NCI-H1436 (cell line): Measurements from ENCODE around the gene SLC15A1.

Experiments
- DNase-seq: peaks from one replicate; lab custom pipeline; 2025; lab: John Stamatoyannopoulos, UW

SLC15A1 gene, protein sequence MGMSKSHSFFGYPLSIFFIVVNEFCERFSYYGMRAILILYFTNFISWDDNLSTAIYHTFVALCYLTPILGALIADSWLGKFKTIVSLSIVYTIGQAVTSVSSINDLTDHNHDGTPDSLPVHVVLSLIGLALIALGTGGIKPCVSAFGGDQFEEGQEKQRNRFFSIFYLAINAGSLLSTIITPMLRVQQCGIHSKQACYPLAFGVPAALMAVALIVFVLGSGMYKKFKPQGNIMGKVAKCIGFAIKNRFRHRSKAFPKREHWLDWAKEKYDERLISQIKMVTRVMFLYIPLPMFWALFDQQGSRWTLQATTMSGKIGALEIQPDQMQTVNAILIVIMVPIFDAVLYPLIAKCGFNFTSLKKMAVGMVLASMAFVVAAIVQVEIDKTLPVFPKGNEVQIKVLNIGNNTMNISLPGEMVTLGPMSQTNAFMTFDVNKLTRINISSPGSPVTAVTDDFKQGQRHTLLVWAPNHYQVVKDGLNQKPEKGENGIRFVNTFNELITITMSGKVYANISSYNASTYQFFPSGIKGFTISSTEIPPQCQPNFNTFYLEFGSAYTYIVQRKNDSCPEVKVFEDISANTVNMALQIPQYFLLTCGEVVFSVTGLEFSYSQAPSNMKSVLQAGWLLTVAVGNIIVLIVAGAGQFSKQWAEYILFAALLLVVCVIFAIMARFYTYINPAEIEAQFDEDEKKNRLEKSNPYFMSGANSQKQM

DNA sequence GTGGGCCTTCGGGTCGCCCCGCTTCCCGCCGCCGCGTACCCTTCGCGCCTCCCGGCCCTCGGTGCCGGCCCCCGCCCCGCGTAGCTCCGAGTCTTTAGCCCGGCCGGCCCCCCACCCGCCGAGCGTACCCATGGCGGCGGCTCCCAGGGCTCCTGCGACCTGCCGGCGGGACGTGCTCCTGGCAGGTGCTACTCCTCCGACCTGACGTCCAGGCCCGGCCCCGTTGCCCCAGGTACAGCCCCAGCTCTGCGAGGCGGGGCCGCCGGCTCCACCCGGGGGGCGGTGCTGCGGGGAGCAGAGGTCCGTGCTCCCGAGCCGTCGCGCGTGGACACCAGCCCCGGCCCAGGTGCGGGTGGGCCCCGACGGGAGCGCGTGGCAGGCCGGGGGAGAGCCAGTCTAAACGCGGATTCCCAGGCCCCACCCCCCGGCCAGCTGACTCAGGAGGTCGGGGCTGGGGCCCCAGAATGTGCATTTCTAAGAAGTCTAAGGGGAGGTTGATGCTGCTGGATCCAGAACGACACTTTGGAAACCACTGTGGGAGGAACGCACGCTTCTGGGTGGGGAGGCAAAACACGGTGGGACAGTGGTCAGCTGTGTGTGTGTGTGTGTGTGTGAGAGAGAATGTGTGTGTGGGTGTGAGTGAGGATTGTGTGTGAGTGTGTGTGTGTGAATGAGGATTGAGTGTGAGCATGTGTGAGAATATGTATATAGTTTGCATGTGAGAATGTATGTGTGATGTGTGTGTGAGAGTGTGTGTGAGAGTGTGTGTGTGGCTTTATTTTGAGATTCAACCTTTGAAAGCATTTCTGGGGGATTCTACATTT, at the start of gene SLC15A1:
Gene SLC15A1 (minus strand): TSS at position 206 of the 824 bp plus-strand sequence. CDS start 74 bp downstream, at position 132.
- DNase-seq: no peak

DNA sequence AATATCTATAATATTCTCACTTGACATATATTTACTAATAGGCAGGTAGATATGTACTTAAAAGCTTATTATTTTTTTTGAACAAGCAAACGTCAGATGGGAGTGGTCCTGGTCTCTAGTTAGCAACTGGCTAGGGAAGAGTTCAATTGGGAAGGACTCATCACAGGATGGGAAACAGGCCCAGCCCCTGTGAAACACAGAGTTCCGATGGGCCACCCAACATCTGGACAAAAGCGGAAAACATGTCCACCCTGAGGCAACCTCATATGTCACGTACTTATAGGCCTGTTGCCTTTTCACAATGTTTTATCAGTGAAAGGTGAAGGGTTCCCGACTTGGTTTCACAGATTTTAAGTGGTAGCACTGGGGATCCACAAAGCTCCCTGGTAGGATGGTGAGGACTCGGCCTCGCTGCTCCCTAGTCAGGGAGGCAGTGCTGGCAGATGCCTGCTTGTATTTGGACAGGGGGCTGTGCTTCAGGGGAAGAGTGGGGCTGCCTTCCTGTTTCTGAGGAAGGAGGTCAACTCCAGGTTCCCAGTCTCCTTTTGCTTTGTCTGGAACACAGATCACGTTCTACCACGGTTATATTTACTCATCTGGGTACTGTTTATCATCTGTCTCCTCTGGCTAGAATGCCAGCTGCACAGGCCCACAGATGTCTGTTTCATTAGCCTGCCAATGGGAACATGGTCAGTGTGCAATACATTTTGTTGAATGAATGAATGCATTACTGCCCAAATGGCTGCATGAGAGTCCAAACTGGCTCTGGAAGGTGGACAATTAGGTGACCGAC, 49.4 kb upstream of the SLC15A1 start:
- DNase-seq: no peak

DNA sequence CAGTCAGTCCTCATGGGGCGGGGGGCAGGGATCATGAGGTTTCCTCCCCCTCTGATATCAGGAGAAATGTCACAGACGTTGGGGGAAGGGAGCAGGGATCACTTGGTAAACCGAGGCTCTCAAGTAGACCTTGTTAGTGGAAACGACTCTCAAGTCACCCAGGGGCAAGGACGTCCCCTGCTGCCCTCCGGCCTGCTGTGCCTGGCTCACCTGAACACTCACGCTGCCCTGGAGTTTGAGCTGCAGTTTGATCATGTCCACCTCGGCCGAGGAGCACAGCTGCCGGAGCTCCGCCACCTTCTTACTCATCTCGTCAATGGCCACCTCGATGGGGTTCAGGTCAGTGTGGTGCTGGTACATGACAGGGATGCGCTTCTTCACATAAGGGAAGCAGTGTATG, 47.6 kb upstream of the SLC15A1 start:
- DNase-seq: no peak

DNA sequence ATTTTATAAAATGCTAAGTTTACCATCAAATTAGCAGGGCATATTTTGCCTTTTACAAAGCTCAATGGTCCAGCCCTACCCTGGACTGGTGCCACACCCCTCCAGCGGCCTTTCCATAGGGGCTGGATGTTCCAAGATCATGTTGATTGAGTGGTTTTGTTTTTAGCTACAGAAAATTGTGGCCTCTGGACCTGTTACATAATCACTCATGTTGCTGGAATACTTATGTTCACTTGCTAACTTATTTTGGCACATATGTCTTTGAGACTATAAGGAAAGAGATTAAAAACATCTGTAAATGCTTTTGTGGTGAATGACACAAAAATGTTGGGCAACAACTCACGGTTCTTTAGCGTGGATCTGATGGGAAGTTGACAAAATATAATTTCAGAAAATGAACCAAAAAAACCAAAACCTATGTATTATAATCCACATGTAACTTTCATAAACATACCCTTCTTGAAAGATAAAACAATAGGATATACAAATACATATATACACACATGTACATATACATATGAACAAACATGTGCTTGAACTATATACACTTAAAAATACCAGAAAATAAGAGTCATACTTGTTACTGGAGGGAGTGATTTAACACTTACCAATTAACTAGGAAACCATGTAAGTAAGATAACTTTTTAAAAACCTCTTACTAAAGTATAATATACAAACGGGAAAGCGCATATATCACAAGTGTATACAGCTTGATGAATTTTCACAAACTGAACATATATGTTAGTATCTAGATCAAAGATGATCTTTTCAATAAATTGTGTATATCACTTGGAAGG, 46.6 kb upstream of the SLC15A1 start:
- DNase-seq: no peak

DNA sequence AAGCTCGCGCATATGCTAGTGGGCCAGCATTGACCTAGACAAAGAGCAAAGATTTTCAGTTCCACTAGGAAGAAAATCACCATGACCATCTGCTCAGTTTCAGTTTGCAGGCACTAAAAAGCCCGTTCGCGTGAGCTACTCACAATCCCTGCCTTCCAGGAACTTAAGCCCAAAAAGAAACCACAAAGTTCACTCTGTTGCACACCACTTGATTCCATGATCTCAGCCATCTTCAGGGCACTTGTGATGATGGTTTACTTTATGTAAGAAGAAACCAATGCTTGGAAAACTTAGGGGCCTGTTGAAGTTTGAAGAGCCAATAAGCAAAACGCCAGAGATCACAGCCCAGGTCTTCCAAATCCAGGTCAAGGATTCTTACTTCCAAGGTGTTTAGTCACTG, 45.0 kb upstream of the SLC15A1 start:
- DNase-seq: no peak

GRCh38 chr13:98796798-98797197, 44.3 kb upstream of the SLC15A1 start:
- no peak for DNase-seq

DNA sequence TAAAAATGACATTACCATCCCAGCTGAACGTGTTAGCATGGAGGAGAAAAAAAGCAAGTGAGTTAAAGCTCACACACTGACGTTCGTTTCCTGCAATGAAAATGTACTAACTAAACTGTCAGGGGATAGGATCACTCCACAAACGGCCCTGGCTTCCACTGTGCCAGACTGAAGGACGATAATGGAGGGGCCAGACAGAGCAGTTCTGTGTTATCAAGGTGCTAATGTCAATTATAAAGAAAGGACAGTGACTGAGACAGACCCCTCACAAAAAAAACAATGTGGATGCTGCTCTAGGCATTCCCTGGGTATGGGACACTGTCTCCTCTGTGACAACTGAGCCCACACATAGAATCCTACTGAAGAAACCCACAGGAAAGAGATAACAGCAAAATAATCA, 43.7 kb upstream of the SLC15A1 start:
- no peak for DNase-seq

- DNase-seq: no peak
Observed at GRCh38 chr13:98795220-98795619, 42.7 kb upstream of the SLC15A1 start.

DNA sequence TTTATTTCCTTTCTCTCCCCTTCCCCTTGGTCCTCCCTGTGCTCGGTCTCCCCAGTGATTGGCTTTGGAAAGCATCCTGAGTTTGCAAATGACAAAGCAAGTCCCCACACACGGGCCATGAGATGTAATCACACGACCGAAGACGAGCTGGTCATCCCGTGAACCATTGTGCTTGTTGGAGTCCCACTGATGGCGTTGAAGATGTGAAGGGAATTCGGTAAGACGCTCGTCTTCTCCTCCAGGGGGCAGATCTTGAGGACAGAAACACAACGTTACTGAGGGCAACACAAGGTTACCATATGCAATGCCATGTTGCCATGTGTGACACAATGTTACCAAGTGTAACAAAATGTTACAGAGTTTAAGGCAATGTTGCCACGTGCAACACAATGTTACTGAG, 42.0 kb upstream of the SLC15A1 start:
- DNase-seq: no peak

- no peak for DNase-seq
Observed at GRCh38 chr13:98792785-98793495, 40.5 kb upstream of the SLC15A1 start.

DNA sequence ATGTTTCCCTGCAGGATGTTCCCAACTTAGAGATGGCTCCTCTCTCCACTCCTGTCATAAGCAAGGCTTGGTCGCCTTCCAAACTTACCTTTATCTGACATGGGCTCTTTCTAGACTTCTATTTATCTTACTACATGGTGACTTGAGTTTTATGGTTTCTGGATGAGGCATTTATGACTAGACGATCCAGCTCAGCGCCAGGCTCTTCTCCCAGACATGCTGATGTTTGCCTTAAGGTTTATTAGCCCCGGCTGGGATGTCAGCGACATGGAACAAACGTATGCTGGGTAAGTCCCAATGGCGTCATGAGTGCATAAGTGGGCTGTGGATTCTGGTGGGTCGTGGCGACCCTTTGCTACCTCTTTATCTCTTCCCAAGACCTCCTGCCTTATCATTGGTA, 39.8 kb upstream of the SLC15A1 start:
- no peak for DNase-seq

DNA sequence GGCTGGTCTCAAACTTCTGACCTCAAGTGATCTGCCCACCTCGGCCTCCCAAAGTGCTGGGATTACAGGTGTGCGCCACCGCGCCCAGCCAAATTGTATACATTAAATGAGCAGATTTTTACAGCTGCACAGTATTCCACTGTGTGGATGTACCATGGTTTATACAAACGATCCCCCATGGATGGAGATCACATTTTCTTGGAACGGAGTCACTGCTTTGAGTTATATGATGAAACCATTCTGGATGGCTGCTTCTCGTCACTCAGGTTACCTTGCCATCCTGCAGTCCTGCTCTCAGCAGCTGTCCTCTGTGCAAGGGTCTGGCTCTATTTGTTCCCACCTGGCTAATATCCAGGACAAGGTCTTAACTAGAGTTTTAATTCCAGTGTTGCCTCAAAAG, 39.1 kb upstream of the SLC15A1 start:
- DNase-seq: no peak

- no peak for DNase-seq
Observed at GRCh38 chr13:98787996-98788395, 35.5 kb upstream of the SLC15A1 start.

DNA sequence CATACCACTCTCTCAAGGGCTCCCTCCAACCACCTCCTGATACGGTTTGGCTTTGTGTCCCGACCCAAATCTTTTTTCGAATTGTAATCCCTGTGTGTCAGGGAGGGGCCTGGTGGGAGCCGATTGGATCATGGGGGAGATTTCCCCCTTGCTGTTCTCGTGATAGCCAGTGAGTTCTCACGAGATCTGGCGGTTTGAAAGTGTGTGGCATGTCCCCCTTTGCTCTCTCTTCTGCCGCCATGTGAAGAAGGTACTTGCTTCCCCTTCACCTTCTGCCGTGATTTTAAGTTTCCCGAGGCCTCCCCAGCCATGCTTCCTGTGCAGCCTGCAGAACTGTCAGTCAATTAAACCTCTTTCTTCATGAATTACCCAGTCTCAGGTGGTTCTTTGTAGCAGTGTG, 34.7 kb upstream of the SLC15A1 start:
- DNase-seq: no peak

DNA sequence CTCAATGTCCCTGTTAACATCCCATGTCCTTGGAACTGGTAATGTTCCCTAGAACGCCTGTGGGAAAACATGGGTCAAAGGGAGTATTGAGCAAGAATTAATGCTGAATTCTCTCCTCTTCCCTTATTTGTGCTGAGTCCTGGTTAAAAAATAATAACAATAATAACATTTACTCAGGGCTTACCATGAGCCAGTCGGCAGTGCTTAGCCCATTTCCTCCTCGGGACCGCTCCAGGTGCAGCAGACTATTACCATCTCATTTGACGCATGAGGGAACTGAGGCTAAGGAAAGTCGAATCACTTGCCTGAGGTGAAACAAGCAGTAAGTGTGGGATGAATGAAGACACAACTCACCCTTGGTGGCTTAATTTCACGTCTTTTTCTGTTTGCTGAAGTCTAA, 33.6 kb upstream of the SLC15A1 start:
- no peak for DNase-seq

DNA sequence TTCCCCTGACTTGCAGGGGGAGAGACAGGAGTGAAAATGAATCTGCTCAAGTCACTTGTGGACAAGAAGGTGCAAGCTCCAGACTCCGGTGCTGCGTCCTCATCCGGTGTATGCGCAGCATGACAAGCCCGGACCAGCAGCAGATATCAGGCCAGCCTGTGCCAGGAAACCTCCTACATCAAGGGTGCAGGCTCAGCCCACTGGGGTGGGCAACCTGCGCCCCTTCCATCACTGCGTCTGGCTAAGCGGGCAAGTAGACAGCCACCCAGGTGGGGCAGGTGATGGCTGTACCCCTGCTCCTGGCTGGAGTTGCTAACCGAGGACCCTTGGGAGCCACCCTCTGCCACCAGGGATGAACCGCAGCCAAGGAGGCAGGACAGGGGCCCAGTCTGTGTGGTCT, 32.9 kb upstream of the SLC15A1 start:
- no peak for DNase-seq

DNA sequence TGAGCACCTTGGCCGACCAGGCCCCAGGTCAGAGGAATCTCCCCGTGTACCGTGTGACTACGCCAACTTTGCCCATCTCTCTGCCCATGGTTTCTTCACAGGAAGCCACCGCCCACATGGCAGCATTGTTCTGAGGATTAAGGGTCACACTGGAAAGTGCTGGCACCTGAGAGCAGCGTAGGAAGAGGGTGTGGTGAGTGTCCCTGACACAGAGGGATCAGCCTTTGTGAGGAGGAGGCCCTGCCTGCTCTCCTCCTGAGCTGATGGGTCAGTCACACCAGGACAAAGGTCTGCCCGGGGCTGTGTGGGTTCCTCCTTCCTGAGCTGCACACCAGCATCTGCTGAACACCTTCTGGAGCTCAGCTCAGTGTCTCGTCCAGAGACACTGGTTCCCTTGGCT, 32.2 kb upstream of the SLC15A1 start:
- DNase-seq: no peak

GRCh38 chr13:98783856-98784478, 31.5 kb upstream of the SLC15A1 start:
- no peak for DNase-seq

DNA sequence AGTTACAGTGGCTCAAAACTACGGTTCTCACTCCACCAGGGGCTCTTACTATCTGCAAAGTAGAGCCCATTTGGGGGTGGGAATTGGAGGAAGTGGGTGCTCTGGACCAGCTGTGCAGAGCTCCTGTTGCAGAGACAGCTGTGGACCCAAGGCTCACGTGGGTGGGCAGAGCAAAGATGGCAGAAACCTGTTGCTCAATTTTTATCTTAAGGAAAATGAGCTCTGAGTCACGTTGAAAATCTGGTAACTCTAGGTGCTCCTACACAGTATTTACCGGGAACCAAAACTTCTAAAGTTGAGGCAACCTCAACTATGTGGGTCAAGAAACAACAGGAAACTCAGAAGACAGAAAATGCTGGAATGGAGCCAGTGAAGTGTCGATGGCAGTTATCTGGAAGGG, 30.2 kb upstream of the SLC15A1 start:
- no peak for DNase-seq

DNA sequence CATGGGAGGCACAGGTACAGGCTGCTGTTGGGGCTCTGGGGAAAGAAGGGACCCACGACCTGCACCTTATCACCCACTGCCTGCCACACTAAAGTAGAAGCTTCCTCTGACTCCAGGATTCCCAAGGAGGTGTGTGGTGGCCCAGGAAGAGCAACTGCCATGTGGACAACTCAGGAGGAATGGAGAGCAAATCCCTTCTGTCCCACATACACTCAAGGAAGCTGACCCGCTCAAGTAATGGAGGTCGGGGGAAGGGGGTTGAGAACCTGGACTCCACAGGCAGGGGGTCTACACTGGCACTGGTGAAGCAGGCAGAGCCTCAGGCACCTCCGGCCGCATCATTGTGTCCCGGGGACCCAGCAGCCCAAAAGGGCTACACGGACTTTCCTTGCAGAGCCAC, 29.4 kb upstream of the SLC15A1 start:
- DNase-seq: no peak
